HG03442 (cell line): ENCODE data around the gene AMH.

Experiments
- ATAC-seq: cut with Tn5 transposase; IDR thresholded peaks from one replicate; pipeline ENCODE4 v1.9.1; 2021; ENCODE audit warnings: mild to moderate bottlenecking, moderate library complexity; ENCODE audit not compliant: unreplicated experiment

Gene AMH

DNA sequence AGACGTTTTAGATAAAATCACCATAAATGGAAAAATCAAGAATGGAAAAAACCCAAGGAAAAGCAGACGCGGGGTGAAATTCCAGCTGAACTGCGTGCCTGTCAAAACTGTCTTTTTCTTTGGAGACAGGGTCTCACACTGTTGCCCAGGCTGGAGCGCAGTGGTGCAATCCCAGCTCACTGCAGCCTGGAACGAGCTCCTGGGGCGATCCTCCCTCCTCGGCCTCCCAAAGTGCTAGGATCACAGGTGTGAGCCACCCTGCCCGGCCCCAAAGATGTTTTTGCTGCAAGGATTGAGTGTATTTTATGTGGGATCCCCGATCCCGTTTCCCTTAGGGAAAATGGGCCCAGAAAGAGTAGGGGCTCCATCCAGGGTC lies 33.7 kb downstream of the AMH start:
- no peak for ATAC-seq

DNA sequence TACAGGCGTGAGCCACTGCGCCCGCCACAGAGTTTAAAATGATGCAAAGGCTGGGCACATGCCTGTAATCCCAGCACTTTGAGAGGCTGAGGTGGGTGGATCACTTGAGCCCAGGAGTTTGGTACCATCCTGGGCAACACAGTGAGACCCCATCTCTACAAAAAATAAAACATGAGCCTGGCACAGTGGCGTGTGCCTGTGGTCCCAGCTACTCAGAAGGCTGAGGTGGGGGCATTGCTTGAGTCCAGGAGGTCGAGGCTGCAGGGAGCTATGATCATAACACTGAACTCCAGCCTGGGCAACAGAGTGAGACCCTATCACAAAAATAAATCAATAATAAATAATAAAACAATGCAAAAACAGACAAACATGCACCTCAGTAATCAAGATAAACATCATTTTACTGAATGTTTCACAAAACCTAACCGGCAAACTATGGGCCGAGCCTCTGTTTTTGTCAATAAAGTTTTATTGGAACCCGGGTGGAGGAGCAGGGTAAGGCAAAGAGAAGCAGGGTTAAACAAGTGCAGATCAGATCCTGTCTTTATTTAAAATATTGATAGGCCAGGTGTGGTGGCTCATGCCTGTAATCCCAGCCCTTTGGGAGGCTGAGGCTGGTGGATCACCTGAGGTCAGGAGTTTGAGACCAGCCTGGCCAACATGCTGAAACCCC lies 34.8 kb downstream of the AMH start:
- no peak for ATAC-seq

DNA sequence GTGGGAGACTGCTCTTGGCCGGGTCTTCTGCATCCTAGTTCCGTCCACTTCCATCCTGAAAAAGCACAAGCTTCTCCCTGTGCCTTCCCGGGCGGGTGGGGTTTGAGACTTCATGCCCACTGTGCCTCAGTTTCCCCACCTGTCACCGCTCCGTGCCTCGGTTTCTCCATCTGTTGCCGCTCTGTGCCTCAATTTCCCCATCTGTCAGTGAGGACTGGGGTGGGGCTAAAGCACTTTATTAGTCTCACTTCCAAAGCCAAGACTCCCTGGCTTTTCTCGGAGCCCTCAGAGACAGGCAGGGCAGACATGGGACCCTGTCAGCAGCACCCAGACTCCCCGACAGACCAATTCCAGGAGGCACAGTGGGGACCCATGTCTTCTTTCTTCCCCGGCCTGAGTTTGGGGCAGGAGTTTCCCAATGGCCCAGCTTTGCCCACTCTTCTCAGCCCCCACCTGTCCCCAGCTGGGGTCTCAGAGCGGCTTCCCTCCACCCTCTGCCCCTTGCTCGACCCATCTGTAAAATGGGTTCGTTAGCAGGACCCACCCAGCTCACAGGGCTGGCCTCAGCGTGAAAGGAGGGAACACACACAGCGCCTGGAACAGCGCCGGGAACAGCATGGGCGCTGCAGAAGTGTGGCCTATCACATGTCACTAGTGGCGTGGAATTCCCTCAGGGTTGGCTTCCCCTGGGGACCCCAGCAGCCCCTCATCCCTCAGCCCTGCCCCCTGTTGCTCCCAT lies 37.4 kb downstream of the AMH start:
- no peak for ATAC-seq

DNA sequence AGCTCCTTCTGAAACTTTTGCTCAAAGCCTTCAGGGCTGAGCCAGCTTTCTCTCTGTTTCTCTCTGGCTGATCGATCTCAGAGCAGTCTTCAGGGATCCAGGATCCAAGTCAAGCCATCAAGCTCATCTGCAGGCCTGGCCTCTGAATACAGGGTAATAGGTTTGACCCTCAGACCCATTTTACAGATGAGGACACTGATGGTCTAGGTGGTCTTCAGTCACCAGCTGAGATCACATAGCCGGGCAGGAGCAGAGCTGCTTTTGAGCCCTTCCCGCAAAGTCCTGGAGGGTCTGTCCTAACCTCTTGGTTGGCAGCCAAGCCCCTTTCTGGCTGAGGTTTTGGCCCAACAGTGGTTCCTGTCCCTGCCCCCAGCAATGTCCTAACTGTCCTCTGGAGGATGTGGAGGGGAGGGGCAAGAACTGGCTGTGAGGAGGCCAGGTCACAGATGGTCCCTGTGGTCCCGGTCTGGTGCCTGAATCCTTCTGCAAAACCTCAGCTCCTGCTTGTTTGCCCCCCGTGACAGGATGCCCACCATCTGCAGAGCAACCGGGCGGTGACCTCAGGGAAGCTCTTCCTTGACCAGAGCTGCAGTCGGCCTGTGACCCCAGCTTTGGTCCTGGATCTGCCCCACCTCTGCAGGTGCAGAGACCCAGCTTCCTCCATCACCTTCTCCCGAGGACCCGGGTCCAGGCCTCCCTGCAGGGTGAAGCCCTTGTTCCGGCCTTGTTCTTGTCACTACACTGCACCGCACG lies 38.6 kb downstream of the AMH start:
- no peak for ATAC-seq

DNA sequence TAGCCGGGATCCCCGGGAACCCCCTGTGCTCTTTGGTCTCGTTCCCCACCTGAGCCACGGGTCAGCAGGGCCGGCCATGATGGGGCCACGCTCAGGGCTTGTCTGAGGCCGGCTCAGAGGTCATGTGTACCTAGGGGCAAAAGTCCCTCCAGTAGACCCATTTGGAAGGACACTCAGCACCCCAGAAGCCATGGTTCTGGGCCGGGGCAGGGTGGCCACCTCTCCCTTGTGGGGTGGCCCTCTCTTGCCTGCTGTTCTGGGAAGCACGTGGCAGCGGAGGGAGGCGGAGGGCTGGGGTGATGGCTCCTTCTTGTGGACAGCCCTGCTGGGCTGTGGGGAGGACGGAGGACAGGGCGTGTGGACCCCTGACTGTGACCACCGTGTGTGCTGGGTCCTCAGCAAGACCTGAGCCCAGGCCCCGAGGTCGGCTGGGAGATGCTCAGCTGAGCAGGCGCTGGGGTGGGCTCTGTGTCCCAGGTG lies 39.3 kb downstream of the AMH start:
- no peak for ATAC-seq

DNA sequence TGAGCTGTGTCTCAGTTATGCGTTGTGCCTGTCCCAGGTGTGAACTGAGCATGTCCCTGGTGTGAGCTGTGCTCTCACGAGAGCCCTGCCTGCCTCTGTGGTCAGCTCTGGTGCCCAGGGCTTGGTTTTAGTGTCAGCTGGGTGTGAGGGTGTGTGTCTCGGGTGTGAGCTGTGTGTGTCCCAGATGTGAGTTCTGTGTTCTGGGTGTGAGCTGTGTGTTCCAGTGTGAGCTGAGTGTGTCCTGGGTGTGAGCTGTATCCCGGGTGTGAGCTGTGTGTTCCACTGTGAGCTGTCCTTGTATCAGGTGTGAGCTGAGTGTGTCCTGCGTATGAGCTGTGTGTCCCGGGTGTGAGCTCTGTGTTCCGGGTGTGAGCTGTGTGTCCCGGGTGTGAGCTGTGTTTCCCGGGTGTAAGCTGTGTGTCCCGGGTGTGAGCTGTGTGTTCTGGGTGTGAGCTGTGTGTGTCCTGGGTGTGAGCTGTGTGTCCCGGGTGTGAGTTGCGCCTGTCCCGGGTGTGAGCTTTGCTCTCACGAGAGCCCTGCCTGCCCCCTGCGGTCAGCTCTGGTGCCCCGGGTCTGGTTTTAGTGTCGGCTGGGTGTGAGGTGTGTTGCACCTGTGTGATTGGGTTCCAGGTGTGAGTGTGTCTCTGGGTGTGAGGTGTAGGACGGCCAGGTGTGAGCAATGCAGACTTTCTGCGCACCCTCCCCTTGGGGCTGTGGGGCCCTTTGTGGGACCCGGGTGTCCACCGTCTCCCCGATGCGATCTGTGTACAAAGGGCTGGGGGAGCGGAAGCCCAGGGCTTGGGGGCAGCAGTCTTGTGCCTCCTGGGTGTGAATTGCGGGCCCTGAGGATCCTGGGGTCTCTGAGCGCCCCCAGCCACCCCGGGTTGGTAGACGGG lies 39.9 kb downstream of the AMH start:
- ATAC-seq, result no peak

DNA sequence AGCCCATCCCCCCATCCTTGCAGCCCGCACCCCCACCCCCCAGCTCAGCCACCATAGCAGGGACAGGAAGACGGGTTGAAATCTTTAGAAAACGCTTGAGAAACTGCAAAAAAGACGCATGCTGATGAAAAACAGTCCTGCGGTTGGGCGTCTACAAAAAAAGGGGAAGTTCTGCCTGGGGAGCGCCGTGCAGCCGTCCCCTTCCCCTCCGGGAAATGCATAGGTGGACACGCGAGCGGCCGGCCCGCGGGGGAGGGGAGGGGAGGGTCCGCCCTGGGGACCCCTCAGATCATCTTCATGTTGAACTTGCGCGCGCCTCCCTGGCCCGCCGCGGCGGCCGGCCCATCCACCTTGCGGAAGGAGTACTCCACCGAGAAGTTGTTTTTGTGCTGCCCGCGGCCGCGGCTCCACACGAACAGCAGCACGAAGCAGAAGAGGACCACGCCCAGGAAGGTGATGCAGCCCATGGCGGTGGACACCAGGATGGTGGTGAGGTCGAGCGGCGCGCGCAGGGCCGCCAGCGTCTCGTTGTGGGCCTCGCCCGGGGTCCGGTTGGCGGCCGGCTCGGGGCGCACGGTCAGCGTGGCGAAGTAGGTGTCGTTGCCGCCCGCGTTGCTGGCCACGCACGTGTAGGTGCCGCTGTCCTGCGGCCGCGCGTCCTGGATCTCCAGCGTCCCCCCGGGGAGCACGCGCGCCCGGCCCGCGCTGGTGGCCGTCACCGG lies 40.8 kb downstream of the AMH start:
- ATAC-seq, result no peak

DNA sequence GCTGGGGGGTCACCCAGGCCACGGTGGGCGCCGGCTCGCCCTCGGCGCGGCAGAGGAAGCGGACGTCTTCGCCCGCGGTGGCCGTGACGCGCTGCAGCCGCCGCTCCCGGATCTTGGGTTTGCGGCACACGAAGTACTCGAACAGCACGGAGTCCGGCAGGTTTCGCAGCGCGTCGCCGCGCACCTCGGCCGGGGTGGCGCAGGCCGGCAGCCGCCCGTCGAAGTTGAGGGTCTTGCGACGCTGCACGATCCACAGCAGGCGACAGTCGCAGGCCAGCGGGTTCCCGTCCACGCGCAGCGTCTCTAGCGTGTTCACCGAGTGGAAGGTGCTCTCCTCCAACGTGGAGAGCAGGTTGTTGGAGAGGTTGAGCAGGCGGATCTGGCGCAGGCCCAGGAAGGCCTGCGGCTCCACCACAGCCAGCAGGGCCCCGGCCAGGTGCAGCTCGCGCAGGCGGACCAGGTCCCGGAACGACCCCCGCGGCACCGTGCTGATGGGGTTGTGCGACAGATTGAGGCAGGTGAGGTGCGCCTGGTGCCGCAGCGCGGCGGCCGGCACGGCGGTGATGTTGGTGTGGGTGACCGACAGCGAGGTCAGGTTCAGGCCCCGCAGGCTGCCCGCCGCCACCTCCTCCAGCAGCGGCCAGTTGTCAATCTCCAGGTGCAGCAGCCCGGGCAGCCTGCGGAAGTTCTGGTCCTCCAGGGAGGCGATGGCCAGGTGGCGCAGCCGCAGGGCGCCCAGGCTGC lies 41.5 kb downstream of the AMH start:
- no peak for ATAC-seq

DNA sequence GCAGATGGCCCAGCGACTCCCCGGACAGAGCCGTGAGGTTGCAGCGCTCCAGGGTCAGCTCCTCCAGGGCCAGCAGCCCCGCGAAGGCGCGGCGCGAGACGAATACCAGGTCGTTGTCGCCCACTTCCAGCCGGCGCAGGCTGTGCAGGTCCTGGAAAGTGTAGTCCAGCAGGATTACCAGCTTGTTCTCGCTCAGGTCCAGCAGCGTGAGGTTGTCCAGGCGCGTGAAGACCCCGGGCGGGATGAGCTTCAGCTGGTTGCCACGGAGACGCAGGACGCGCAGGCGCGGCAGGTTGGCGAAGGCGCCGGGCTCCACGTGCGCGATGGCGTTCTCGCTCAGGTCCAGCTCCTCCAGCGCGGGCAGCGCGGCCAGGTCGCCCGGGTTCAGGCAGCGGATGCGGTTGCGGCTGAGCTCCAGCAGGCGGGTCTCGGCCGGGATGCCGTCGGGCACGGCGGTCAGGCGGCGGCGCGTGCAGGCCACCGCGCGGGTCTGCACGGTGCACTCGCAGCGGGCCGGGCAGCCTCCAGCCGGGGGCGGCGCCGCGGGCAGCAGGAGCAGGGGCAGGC lies 42.1 kb downstream of the AMH start:
- no peak for ATAC-seq

DNA sequence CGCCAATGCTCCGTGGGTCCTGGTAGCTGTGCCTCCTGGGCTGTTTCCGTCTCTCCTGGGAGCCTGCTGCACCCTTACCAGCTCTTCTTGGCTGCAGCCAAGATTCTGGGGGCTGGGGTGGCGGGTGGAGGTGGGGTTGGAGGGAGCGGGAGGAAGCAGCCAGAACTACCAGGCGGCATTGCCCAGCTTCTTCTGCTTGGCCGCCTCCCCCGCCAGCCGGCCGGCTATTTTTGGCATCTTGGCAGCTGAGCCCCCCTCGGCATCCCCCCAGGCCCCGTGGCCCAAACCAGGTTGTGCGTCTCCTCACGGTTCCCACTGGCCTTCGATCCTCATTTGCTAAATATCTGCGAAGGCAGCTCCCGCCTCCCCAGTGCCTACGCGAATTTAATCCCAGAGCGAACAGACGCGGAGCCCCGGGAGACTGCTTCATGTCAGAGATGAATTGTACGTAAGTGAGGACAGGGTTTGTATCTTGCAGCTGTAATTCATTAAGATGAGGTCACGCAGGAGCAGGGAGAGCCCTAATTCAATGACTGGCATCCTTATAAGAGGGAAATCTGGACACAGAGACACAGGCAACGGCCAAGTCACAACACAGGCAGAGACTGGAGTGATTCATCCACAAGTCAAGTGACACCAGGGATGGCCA lies 45.7 kb downstream of the AMH start:
- ATAC-seq, result no peak

DNA sequence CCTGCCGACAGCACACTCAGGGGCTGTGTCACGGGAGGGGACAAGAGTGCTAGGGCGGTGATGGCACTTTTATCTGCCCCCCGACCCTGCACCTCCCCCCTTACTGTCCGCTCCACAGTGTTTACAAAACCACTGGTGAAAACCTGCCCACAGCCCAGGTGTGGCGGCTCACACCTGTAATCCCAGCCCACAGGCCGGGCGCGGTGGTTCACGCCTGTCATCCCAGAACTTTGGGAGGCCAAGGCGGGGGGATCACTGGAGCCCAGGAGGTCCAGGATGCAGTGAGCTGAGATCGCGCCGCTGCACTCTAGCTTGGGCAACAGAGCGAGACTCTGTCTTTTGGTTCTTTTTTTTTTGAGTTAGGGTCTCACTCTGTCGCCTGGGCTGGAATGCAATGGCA lies 47.0 kb downstream of the AMH start:
- ATAC-seq, result no peak

DNA sequence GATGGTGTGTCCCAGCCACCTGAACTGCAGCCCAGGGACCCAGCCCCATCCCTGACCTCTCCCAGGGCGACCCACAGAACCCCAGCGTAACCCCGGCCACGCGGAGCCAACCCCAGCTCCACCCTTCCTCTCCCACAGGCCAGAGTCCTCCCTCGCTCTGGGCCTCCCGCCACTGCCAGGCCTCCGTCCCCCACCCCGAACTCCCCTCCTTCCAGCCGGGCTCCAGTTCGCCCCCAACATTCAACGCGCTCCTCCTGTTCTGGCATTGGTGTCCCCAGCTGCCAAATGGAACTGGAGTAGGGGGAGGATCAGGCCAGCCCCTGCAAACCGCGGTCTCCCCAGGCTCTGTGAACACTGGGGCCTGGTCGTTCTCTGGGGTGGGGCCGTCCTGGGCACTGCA lies 51.4 kb downstream of the AMH start:
- no peak for ATAC-seq
